Progenitor cell of endocrine pancreas (in vitro differentiated cells): ENCODE results near the gene DHRS12. TPM values are rescaled to one million over a fixed set of nuclear protein-coding genes. Genes with fewer than 3 reads are reported as not detected.
A peak's percentile ranks its signal among the peaks of the same experiment; 100 is the strongest.

Source experiments
- DNase-seq: peaks from one replicate; pipeline ENCODE4 v3.0.0; 2021; ENCODE audit warnings: low spot score; ENCODE audit not compliant: unreplicated experiment
- H3K27ac Mint-ChIP-seq: 2 replicates; pipeline ENCODE4 v1.8.0; 2021; ENCODE audit warnings: mild to moderate bottlenecking, moderate library complexity, mixed read lengths
- H3K27me3 Mint-ChIP-seq: 2 replicates; pipeline ENCODE4 v1.8.0; 2021; ENCODE audit warnings: mixed read lengths
- H3K36me3 Mint-ChIP-seq: 2 replicates; pipeline ENCODE4 v1.8.0; 2022; ENCODE audit warnings: mixed read lengths; ENCODE audit not compliant: insufficient read depth
- H3K4me1 Mint-ChIP-seq: 2 replicates; pipeline ENCODE4 v1.8.0; 2021; ENCODE audit warnings: low read depth, mixed read lengths
- H3K4me3 Mint-ChIP-seq: 2 replicates; pipeline ENCODE4 v1.8.0; 2021; ENCODE audit warnings: low read depth, mild to moderate bottlenecking, moderate library complexity, mixed read lengths
- H3K9me3 Mint-ChIP-seq: 2 replicates; pipeline ENCODE4 v1.8.0; 2021; ENCODE audit warnings: low read depth, mixed read lengths
- total RNA-seq: library from RNA; stranded (reverse); gene quantifications from 2 replicates; pipeline ENCODE4 v1.2.1, GENCODE V29; 2021
- TF ChIP-seq, protein P1 (sequence below): fragments of 200-600 bp; sonication (generic); IDR thresholded peaks from one replicate; pipeline ENCODE4 v1.5.0; 2021; ENCODE audit warnings: antibody characterized with exemption, mild to moderate bottlenecking; ENCODE audit not compliant: unreplicated experiment

The DHRS12 gene
- total RNA-seq, 1 donor from 2014 or later: 19.6 TPM

DNA sequence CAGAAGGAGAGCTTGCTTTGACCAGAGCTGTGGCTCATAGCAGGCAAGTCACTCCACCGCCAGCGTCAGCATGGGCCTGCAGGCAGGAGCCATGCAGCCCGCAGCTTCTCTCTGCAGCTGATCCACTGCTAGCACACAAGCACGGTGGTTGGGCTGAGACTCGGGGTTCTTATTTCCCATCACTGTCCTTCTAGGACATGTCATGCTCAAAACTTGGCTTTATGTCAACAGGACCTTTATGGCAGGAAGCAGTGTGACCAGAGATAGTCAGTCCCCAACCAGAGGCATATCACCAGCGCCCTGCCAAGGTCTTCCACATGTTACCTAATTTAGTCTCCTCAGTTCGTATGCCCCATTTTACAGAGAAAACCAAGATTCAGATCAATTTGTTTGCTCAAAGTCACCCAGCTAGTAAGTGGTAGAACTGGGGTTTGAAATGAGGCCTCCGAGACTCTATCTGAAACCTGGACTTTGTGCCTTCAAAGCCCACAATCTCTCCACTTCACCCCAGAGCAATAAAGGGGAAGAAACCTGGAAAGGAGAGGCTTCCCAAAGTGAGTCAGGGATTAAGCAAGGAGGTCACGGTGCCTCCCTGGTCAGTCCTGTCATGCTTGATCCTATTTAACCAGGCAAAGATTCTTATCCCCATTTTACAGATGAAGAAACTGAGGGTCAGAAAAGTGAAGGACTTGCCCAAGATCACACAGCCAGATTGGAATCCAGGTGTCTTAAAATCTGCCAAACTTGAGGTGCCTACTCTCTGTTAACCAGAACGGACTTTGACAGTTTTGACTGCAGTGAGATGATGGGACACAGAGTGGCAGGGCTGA is 36.0 kb upstream of the DHRS12 start:
- TF ChIP-seq, protein P1, sequence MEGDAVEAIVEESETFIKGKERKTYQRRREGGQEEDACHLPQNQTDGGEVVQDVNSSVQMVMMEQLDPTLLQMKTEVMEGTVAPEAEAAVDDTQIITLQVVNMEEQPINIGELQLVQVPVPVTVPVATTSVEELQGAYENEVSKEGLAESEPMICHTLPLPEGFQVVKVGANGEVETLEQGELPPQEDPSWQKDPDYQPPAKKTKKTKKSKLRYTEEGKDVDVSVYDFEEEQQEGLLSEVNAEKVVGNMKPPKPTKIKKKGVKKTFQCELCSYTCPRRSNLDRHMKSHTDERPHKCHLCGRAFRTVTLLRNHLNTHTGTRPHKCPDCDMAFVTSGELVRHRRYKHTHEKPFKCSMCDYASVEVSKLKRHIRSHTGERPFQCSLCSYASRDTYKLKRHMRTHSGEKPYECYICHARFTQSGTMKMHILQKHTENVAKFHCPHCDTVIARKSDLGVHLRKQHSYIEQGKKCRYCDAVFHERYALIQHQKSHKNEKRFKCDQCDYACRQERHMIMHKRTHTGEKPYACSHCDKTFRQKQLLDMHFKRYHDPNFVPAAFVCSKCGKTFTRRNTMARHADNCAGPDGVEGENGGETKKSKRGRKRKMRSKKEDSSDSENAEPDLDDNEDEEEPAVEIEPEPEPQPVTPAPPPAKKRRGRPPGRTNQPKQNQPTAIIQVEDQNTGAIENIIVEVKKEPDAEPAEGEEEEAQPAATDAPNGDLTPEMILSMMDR: no peak
- H3K36me3 Mint-ChIP-seq: no peaks in the 10 kb centered on the region
- no peak overlapping the region for H3K27ac Mint-ChIP-seq
- H3K4me1 Mint-ChIP-seq: no peaks in the 10 kb centered on the region
- H3K4me3 Mint-ChIP-seq: no peak overlapping the region
- H3K27me3 Mint-ChIP-seq: peaks cover 7% of the 10 kb centered on the region
- no peak for DNase-seq
- no peaks in the 10 kb centered on the region for H3K9me3 Mint-ChIP-seq

DNA sequence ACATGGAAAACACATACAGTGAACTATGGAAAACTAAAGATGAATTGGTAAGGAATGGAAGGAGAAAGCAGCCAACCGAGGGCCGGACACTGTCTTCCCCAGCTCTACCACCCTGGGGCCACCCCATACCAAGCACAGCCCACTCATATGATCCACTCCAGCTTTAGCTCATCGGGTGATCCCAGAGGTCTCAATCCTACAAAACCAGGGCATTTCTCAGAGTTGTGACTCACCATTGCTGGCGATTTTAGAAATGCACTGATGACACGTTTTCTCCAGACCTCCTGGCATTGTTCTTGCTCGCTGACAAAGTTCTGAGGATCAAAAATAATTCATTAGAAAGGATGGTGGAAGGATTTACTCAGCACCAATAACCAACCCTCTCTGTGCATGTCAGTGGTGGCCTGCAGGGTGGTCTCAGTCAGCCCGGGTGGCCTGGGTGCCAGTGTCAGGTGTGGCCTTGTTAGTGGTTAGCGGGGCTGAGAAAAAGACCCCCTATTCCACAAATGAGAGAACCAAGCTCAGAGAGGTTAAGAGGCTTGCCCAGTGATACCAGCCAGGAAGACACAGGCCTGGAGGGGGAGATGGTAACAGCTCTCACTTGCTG is 34.4 kb upstream of the DHRS12 start:
- Mint-ChIP-seq H3K9me3 (no peaks in the 10 kb centered on the region), H3K27ac (no peak overlapping the region), H3K36me3 (no peaks in the 10 kb centered on the region), H3K4me3 (no peak overlapping the region), H3K27me3 (no peaks in the 10 kb centered on the region), H3K4me1 (no peaks in the 10 kb centered on the region)
- TF ChIP-seq, protein P1: no peak
- DNase-seq: no peak

DNA sequence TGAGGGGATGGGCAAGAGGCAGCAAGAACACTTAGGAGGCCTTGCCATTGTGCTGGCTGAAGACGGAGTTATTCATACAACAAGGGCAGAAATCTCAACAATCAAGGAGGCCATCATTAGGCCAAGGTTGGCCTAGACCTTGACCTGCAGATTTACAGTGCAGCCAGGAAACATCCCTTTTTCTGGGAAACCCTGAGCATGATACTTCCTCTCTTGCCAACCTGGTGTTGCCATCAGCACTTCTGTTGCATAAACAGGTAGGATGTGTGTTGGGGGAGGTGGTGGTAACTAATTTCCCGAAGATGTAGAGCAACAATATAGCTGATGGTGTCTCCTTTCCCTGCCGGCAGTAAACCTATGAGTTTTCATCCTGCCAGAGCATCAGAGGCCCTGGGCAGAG is 33.1 kb upstream of the DHRS12 start:
- H3K4me3 Mint-ChIP-seq: no peak overlapping the region
- H3K9me3 Mint-ChIP-seq: no peaks in the 10 kb centered on the region
- no peaks in the 10 kb centered on the region for H3K4me1 Mint-ChIP-seq
- peaks cover 4% of the 10 kb centered on the region for H3K27me3 Mint-ChIP-seq
- no peaks in the 10 kb centered on the region for H3K36me3 Mint-ChIP-seq
- peak overlapping the region; percentile 7 for H3K27ac Mint-ChIP-seq
- DNase-seq: no peak
- TF ChIP-seq, protein P1: no peak

DNA sequence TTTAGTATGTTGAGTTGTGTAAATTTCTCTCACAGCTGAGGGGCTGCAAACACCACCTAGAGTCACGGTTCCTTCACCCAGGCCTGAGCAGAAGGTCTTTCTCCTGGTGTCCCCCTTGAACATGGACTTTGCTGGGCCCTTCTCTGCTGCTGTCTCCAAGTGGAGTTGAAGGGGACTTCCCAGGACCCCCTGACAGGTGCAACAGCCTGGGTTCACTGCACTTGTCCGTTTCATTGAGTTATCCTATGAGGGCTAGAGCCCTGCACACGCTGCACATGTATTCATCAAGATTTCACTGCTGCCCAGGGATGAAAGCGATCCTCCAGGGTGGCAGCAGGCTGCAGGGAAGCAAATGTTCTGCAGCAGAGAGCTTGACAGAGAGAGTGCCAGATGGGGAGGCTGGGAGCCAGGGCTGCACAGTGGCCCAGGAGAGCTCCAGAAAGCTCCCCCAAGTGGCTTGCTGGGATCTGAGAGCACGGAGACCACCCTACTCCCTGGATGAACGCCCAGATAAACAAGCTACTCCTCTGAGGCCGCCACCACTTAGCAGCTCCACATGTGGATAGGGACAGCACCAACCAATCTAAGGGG is 30.7 kb upstream of the DHRS12 start:
- Mint-ChIP-seq H3K36me3 (no peaks in the 10 kb centered on the region), H3K4me1 (no peaks in the 10 kb centered on the region), H3K27me3 (peaks cover 4% of the 10 kb centered on the region), H3K4me3 (no peak overlapping the region), H3K9me3 (no peaks in the 10 kb centered on the region), H3K27ac (no peak overlapping the region)
- DNase-seq: no peak
- TF ChIP-seq, protein P1: no peak

DNA sequence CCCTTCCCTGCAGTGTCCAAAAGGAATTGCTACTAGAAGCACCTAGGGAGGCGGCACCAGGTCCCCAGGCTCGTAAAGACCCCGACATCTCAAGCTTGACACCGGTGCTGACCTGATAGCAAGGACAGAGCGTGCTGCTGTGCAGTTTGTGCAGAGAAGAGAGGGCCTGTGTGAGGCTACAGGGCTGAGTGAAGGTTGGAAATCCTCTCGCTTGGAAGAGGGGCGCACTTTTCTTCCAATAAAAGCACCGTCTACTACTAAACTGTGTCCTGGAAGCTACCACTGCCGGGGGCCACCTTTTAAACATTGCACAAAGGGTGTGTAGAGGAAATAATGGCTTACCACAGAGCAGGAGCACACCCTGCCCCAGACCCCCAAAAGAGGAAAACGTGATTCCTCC is 30.0 kb upstream of the DHRS12 start:
- H3K27me3 Mint-ChIP-seq: peaks cover 4% of the 10 kb centered on the region
- H3K9me3 Mint-ChIP-seq: no peaks in the 10 kb centered on the region
- no peaks in the 10 kb centered on the region for H3K4me1 Mint-ChIP-seq
- H3K36me3 Mint-ChIP-seq: no peaks in the 10 kb centered on the region
- no peak overlapping the region for H3K27ac Mint-ChIP-seq
- H3K4me3 Mint-ChIP-seq: no peak overlapping the region
- DNase-seq: no peak
- TF ChIP-seq, protein P1: no peak
